ENCODE results near the gene LRRC8D. TPM values are rescaled to one million over a fixed set of nuclear protein-coding genes. Genes with fewer than 3 reads are reported as not detected.

Gene LRRC8D
- total RNA-seq, 4 donors from 2014 or later = 14.4 to 17.7 (median 15.7) TPM

DNA sequence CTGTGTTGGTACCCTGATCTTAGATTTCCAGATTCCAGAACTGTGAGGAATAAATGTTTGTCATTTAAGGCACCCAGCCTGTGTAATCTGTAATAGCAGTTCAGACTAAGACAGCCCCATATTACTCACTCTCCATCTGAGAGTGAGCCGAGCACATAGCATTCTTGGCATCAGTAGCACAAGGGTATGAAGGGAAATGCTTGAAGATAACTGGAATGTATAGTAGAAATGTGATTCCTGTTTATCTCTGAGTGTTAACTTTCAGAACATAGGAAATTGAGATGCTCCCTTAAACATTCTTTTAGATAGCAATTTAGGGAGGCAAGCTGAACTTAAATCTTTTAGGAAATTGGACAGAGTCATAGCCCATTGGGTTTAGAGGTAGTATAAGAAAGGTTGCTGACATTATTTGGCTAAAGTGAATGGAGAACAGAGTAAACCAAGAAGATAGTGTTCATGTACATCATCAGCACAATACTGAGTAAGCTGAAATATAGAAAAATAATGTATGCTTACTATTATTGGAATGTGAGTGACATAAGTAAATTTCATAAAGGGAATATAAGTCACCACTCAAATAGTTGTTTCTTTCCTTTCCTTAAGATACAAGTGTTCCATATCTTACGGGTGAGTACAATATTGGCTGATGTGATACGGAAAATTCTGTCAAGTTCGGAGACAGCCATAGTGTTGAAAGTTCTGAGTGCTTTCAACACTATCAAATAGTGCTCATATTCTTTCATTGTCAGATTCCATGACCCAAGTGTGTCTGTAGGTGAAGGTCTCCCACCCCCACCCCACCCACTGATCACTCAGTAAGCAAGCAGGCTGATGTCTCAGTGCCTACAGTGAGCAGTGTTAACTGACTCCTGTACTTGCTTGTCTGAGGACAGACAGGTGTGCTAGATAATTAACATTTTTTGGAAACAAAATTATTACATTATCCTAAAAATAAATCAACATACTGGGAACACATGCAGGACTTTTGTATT, 73.7 kb downstream of the LRRC8D start:
- 84 to 87% methylated on average over 4 of the region's 4 CpGs for WGBS, 2 donors
- H3K4me3 ChIP-seq (ENCODE audit: low read depth, poor library complexity, severe bottlenecking) = no peak overlapping the region
- no peak for TF ChIP-seq CTCF (IDR thresholded peaks at IDR 0.05)
- TF ChIP-seq POLR2A (IDR thresholded peaks at IDR 0.05) = no peak
- DNase-seq (ENCODE audit: low spot score in 2 of 2) = no peak
- intact Hi-C loops (cut with DNase I; ENCODE audit: low total_unique reads) = no loop called here

DNA sequence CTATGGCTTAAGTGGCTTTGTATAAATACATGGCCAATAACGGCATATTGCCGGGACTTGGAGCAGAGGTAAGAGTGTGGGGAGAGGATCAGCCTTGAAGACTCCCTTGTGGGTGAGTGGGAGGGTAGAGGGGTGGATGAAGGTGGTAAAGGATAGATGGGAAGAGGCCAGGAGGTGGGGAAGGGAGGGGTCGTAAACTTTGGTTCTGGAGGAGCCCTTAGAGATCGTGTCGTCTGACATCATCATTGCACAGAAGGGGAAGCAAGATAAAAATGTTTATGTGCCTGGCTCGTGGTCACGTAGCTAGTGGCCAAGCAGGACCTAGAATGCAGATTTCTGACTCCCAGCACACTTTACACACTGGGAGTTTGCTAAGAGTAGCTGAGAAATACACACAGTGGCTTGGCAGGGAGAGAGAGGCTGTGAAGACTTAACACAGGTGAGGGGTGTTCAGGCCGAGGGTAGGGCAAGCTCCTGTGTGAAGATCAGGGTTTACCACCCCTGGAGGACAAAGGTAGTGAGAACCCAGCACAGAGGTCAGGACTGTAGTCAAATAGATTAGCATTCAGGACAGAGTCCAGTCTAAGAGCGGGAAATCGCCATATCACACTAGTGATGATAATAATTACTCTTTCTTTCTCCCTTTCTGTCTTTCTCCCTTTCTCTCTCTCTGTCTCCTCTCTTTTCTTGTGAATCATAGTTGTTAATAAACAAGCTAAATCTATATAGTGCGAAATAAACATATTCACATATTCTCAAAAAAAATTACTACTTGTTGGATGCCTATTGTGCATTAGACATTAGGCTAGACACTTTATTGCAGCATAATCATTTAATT, 75.5 kb downstream of the LRRC8D start:
- H3K4me3 ChIP-seq (ENCODE audit: low read depth, poor library complexity, severe bottlenecking) = no peak overlapping the region
- intact Hi-C loops (cut with DNase I; ENCODE audit: low total_unique reads) = no loop called here
- TF ChIP-seq CTCF (IDR thresholded peaks at IDR 0.05) (no peak), POLR2A (IDR thresholded peaks at IDR 0.05) (no peak)
- WGBS, 2 donors = 86 to 93% methylated on average over 11 of the region's 11 CpGs
- DNase-seq (ENCODE audit: low spot score in 2 of 2) = no peak

DNA sequence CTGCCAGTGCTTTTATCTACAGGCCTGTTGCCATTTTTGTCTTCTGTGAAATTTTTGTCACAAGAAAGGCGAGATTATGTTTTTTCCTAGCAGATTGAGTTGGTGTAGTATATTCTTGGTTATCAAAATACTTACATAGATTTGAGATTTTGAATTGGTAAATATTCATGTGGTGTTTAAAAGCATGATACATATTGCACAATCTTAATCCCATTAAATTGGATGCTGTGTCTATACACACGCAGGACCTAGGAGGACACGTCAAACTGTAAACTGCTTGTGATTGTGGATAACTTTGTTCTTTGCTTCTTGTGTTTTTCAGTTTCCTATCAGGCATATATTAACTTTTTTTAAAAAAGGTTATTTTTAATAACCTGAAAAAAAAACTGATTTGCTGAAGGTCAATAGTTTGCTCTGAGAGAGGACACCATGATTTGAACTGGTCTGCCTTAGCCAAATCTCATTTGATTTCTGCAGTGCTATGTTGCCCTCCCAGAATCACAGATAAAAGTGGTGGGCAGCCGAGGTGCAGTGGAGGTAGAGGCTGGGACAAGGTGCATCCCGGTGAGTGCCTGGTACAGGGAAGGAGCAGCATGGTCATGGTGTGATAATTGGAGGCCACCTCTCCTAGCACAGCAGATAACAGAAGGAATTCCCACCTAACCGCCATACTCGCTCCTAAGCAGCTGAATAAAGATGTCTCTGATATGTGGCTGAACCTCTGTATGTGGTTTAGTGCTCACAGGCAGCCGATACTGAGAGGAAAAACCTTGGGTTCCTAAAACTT, 76.7 kb downstream of the LRRC8D start:
- TF ChIP-seq POLR2A (IDR thresholded peaks at IDR 0.05) = no peak
- no peak for TF ChIP-seq CTCF (IDR thresholded peaks at IDR 0.05)
- WGBS, 2 donors = 92 to 95% methylated on average over 8 of the region's 8 CpGs
- intact Hi-C loops (cut with DNase I; ENCODE audit: low total_unique reads) = no loop called here

GRCh38 chr1:89898150-89898549, 77.3 kb downstream of the LRRC8D start:
- intact Hi-C loops (cut with DNase I; ENCODE audit: low total_unique reads) = no loop called here
- DNase-seq (ENCODE audit: low spot score in 2 of 2) = no peak
- 80 to 86% methylated on average over 6 of the region's 6 CpGs for WGBS, 2 donors
- H3K4me3 ChIP-seq (ENCODE audit: low read depth, poor library complexity, severe bottlenecking) = no peak overlapping the region
- no peak for TF ChIP-seq CTCF (IDR thresholded peaks at IDR 0.05)
- TF ChIP-seq POLR2A (IDR thresholded peaks at IDR 0.05) = no peak

More for the DNA sequence above, 76.7 kb downstream of the LRRC8D start:
- H3K4me3 ChIP-seq (ENCODE audit: low read depth, poor library complexity, severe bottlenecking) = no peak overlapping the region
- no peak for DNase-seq (ENCODE audit: low spot score in 2 of 2)

GRCh38 chr1:89898695-89899470, 78.1 kb downstream of the LRRC8D start:
- TF ChIP-seq CTCF (IDR thresholded peaks at IDR 0.05) = no peak
- no peak for TF ChIP-seq POLR2A (IDR thresholded peaks at IDR 0.05)
- WGBS, 2 donors = 92% methylated on average over 7 of the region's 7 CpGs
- intact Hi-C loops (cut with DNase I; ENCODE audit: low total_unique reads) = no loop called here
- DNase-seq (ENCODE audit: low spot score in 2 of 2) = no peak
- H3K4me3 ChIP-seq (ENCODE audit: low read depth, poor library complexity, severe bottlenecking) = no peak overlapping the region

Measured in lower leg skin (tissue), 4 donors.